ENCODE data around the gene MIGA1. TPM values are rescaled to one million over a fixed set of nuclear protein-coding genes. Genes with fewer than 3 reads are reported as not detected.

MIGA1 gene
- total RNA-seq, 2 donors from 2014 or later = 10.0 to 16.2 TPM

- Histone ChIP-seq H3K9me3 (no peaks in the 10 kb centered on the region), H3K27me3 (no peaks in the 10 kb centered on the region), H3K9ac (ENCODE audit: low read depth in 2 of 2, low read length in 2 of 2) (peak within 1 kb of the TSS; percentile 79 to 90), H3K4me1 (no peaks in the 10 kb centered on the region), H3K36me3 (no peaks in the 10 kb centered on the region), H3K4me3 (peak within 1 kb of the TSS; percentile 87), H3K27ac (peak within 1 kb of the TSS; percentile 91)
- intact Hi-C loops (cut with DNase I) = no loop called here
- no peak for TF ChIP-seq CTCF (IDR thresholded peaks at IDR 0.05)
- peak; percentile 95 for DNase-seq
These were observed 20.1 kb upstream of the MIGA1 start, which contains the start of gene USP33 for GRCh38 chr1:77759071-77760028. TSS of gene USP33 (minus strand) at chr1:77759852. CDS start at chr1:77741697, 18,155 bp downstream.

- H3K4me3 ChIP-seq = no peak overlapping the region
- TF ChIP-seq CTCF (IDR thresholded peaks at IDR 0.05) = no peak
- intact Hi-C loops (cut with DNase I) = no loop called here
- H3K27me3 ChIP-seq = no peaks in the 10 kb centered on the region
- no peaks in the 10 kb centered on the region for H3K36me3 ChIP-seq
- no peaks in the 10 kb centered on the region for H3K9me3 ChIP-seq
- no peaks in the 10 kb centered on the region for H3K4me1 ChIP-seq
- no peak overlapping the region for H3K9ac ChIP-seq (ENCODE audit: low read depth in 2 of 2, low read length in 2 of 2)
- DNase-seq = no peak
- H3K27ac ChIP-seq = no peak overlapping the region
These were observed 17.4 kb upstream of the MIGA1 start for GRCh38 chr1:77762072-77762476.

- Histone ChIP-seq H3K4me3 (no peak overlapping the region), H3K27me3 (no peaks in the 10 kb centered on the region), H3K4me1 (no peaks in the 10 kb centered on the region), H3K9me3 (no peaks in the 10 kb centered on the region), H3K27ac (no peak overlapping the region), H3K9ac (ENCODE audit: low read depth in 2 of 2, low read length in 2 of 2) (no peak overlapping the region), H3K36me3 (no peaks in the 10 kb centered on the region)
- DNase-seq = no peak
- intact Hi-C loops (cut with DNase I) = no loop called here
- no peak for TF ChIP-seq CTCF (IDR thresholded peaks at IDR 0.05)
These were observed 11.4 kb upstream of the MIGA1 start for GRCh38 chr1:77768006-77768405.

- H3K4me1 ChIP-seq = peaks cover 4% of the 10 kb centered on the region
- DNase-seq = no peak
- no peaks in the 10 kb centered on the region for H3K27me3 ChIP-seq
- no peak overlapping the region for H3K4me3 ChIP-seq
- H3K27ac ChIP-seq = no peak overlapping the region
- H3K36me3 ChIP-seq = no peaks in the 10 kb centered on the region
- H3K9me3 ChIP-seq = no peaks in the 10 kb centered on the region
- no peak for TF ChIP-seq CTCF (IDR thresholded peaks at IDR 0.05)
- no peak overlapping the region for H3K9ac ChIP-seq (ENCODE audit: low read depth in 2 of 2, low read length in 2 of 2)
- intact Hi-C loops (cut with DNase I) = no loop called here
These were observed 3.3 kb upstream of the MIGA1 start for GRCh38 chr1:77776007-77776700.

- no peak overlapping the region for H3K27ac ChIP-seq
- no peak overlapping the region for H3K9ac ChIP-seq (ENCODE audit: low read depth in 2 of 2, low read length in 2 of 2)
- H3K27me3 ChIP-seq = no peaks in the 10 kb centered on the region
- H3K4me1 ChIP-seq = peaks cover 4% of the 10 kb centered on the region
- intact Hi-C loops (cut with DNase I) = no loop called here
- no peaks in the 10 kb centered on the region for H3K36me3 ChIP-seq
- no peak for TF ChIP-seq CTCF (IDR thresholded peaks at IDR 0.05)
- H3K9me3 ChIP-seq = no peaks in the 10 kb centered on the region
- DNase-seq = no peak
- H3K4me3 ChIP-seq = no peak overlapping the region
These were observed 2.2 kb downstream of the MIGA1 start for GRCh38 chr1:77781683-77782082.
